RPMI7951 (cell line): Measurements from ENCODE around the gene UQCR11. TPM values are rescaled to one million over a fixed set of nuclear protein-coding genes. Genes with fewer than 3 reads are reported as not detected.

Source experiments
- DNase-seq: peaks from one replicate; pipeline ENCODE4 v3.0.0-alpha.2; 2012; ENCODE audit warnings: low read depth
- total RNA-seq: library from RNA; depleted of rRNA; stranded (reverse); fragments of >200 nt; shearing (Covaris generic); gene quantifications from 2 replicates; pipeline ENCODE4 v1.2.3, GENCODE V29; 2014

UQCR11 gene
- total RNA-seq, 1 experiment from 2014 or later: 144 TPM

- DNase-seq: no peak
Measured at GRCh38 chr19:1616875-1617274, 11.6 kb upstream of the UQCR11 start.

DNA sequence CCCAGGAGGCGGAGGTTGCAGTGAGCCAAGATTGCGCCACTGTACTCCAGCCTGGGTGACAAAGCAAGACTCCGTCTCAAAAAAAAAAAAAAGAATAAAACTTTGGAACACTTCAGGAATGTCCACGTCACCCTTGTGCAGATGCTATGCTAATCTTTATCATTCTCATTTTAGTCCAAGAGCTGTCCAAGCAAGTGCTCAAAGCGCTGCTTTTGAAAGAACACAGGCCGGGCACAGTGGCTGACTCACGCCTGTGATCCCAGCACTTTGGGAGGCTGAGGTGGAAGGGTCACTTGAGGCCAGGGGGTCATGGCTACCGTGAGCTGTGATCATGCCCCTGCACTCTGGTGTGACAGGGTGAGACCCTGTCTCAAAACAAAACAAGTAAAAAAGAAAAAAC is 11.1 kb upstream of the UQCR11 start:
- DNase-seq: no peak

GRCh38 chr19:1615156-1615765 is 10.0 kb upstream of the UQCR11 start:
- DNase-seq: no peak

DNA sequence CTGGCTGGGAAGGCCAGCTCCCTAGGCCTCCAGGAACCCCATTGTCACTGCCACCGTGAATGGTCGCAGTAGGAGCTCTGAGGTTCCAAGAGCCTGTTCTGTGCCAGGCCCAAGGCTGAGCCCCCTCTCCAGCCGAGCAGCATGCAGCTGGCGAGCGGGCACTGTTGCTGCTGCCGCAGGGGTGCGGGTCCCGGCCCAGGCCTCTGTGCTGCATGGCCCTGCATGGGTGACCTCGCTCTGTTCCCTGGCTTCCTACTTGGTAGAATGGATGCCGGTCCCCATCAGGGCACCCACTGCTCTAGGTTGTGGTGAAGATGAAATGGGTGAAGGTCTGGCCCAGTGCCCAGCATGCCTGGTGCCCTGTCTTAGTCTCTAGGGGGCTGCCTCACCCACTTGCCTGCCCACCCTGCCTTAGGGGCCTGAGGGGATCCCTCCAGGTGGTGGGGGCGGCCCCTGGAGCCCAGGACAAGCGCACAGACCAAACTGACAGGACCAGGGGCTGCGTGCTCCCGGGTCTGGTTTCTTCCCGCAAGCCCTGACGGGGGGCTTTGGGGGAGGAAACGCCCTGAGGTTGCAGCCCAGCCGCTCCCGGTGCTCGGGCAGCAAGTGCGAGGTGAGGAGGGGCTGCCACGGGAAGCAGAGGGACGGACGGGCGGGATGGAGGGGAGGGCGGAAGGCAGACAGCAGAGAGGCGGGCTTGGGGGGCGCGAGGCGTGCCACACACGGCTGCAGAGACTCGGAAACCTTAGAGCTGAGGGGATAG is 8.7 kb upstream of the UQCR11 start:
- DNase-seq: no peak

DNA sequence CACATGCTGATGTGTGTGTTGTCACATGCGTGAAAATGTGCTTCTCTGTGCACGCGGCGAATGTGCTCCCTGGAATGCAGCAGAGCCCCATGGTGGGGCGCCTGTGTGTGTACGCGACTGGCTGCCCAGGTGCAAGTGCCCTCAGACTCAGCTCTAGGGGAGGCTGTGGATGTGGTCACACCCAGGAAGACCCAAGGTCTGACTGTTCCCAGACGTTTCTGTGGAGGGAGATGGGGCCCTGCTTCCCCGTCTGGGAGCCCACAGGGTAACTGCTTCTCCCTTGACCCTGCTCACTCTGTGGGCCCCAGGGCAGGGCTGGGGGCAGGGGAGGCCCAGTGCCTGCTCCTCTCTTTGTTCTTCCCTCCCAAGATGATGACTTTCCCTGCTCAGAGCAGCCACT is 7.9 kb upstream of the UQCR11 start:
- no peak for DNase-seq

DNA sequence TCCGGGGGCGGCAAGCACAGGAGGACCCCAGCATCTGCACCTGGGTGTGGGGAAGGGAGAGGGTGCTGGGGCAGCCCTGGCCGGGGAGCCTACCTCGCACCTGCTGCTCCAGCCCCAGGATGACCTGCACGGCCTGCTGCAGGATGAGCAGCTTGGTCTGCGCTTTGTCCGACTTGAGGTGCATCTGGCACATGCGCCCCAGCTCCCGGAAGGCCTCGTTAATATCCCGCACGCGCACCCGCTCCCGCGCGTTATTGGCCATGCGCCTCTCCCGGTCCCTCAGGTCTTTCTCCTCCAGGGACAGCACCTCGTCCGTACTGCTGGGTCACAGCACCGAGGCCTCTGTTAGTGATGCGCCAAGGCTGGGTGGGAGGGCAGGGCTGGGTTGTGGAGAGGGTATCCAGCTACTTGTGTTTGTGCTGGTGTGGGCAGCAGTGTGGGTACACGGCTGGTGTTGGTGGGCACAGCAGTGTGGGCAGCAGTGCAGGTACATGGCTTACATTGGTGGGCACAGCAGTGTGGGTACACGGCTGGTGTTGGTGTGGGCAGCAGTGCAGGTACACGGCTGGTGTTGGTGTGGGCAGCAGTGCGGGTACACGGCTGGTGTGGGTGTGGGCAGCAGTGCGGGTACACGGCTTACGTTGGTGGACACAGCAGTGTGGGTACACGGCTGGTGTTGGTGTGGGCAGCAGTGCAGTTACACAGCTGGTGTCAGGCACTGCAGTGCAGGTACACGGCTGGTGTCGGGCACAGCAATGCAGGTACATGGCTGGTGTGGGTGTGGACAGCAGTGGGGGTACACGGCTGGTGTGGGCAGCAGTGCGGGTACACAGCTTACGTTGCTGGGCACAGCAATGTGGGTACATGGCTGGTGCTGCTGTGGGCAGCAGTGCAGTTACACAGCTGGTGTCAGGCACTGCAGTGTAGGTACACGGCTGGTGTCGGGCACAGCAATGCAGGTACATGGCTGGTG is 7.1 kb upstream of the UQCR11 start:
- DNase-seq: no peak

GRCh38 chr19:1611353-1611752 is 6.1 kb upstream of the UQCR11 start:
- DNase-seq: no peak

DNA sequence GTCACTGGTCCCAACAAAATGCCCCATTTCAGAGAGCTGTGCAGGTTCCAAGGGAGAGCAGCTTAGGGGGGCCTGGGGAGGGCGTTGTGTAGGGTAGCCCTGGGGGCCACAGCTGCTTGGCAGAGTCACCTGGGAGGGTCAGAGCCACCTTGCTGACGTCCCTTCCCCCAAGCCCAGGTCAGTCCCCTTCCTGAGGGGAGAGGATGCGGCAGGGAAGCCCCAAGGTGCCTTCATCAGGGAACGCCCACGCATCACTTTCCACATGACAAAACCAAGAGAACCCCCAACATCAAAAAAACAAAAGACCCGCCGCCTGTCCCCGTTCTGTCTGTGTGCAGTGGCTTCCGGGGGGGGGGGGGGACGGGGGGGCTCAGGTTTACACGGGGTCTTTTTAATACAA is 5.3 kb upstream of the UQCR11 start:
- DNase-seq: no peak

- DNase-seq: no peak
Measured at GRCh38 chr19:1609680-1610474, 4.6 kb upstream of the UQCR11 start.

GRCh38 chr19:1609103-1609396 is 3.8 kb upstream of the UQCR11 start:
- DNase-seq: no peak

GRCh38 chr19:1608359-1609102 is 3.3 kb upstream of the UQCR11 start:
- DNase-seq: peak; percentile 27

GRCh38 chr19:1606138-1606651 is 933 bp upstream of the UQCR11 start:
- DNase-seq: no peak

GRCh38 chr19:1602091-1602707 is 3.1 kb downstream of the UQCR11 start:
- no peak for DNase-seq

DNA sequence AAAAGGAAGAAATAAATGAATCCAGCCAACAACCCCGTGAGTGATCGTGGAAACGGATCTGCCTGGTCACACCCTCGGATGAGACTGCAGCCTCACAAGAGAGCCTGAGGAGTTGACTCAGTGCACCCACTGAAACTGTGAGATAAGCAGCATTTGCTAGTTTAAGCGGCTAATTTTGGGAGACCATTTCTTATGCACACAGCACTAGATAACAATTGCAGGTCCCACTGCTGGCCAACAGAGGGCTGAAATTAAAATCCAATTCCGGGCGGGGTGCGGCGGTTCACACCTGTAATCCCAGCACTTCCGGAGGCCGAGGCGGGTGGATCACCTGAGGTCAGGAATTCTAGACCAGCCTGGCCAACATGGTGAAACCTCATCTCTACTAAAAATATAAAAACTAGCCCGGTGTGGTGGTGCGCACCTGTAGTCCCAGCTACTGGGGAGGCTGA is 3.6 kb downstream of the UQCR11 start:
- DNase-seq: no peak

GRCh38 chr19:1599460-1599846 is 5.8 kb downstream of the UQCR11 start:
- DNase-seq: no peak

- DNase-seq: no peak
Measured at GRCh38 chr19:1598777-1599459, 6.3 kb downstream of the UQCR11 start.

DNA sequence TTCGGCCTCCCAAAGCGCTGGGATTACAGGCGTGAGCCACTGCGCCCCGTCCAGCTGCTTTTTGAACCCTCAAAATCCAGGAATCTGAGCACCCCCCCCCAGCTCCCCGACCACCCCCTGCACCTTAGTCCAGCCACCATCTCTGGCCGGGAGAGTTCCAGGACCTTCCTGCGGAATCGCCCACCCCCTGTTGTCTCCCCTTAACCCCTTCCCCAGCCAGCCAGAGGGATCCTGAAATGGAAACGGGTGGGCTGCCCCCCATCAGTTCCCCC is 11.8 kb downstream of the UQCR11 start:
- no peak for DNase-seq

DNA sequence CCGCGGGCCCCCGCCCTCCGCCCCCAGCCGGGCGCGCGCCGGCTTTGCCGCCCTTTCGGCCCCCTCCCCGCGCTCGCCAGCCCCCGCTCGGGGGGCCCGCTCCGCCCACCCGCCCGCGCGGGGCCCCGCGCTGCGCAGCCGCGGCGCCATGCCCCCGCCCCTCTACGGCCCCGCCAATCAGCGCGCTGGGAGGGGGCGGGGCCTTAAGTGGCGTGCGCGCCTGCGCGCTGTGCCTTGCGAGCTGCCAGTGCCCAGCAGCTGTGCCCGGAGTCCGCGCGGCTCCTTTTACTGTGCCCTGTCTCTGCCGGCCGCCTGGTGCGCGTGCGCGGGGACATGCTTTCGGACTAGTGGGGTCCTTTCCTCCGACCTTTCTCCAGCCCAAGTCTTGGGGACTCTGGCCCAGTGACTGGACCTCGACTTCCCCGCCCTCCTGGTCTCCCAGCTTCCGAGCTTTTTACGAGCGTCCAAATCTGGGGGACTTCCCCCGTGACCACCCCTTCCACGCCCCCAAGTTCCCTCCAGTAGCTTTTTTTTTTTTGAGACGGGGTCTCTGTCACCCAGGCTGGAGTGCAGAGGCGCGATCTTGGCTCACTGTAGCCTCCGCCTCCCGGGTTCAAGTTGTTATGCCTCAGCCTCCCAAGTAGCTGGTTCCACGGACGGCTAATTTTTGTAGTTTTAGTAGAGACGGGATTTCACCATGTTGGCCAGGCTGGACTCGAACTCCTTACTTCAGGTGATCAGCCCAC is 12.3 kb downstream of the UQCR11 start, which contains the start of gene MBD3:
Gene MBD3, minus strand, starts transcription at position 111 of the 746 bp plus-strand sequence. CDS start 234 bp downstream, outside the sequence.
- DNase-seq: peak; percentile 90
